Measurements from ENCODE around the gene RASA3.

Gene RASA3

DNA sequence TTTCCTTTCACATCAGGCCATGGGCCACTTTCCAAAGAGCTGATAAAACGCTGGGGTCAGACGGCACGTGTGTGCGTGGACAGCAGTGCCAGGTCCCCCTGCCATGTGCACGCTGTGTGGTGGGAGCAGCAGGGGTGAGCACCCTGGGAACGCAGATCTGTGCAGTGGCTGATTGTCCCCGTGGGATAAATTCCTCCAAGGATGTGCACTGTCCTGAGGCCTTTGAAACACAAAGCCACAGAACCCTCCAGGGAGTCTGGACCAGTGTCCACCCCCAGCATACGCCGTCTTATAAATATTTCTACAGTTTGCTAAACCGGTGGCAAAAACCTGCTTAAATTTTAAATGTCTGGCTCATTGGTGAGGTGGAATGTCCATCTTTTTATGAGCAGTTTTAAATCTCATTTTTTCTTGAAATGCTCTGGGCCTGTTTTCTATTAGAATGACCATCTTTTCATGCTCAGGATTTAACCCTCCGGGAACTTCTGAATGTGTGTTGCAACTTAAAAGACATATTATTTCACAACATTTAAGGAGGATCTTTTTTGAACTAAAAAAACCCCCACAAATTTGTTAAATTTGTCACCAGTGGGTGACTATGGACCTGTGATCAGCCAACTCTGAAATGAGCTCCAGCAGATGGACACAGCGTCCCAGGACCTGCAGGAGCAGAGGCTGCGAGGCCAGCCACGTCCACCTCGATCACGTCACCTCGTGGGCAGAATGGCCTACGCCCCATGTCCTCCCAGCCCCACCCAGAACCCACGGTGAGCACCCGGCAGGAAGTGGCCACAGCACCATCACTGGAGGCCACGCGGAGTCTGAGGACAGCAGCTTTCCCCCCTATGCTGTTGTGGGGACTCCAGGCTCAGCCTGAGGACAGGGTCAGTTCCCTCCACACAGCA lies 68.6 kb downstream of the RASA3 start:
- H3K27ac ChIP-seq (replicated peaks), result peak overlapping the region; percentile 95
- no peak for TF ChIP-seq GABPA (IDR thresholded peaks at IDR 0.05; ENCODE audit: low read depth)
- peak; percentile 55; the same call in 1 of the 2 replicates for TF ChIP-seq POLR2AphosphoS5 (IDR thresholded peaks at IDR 0.05; ENCODE audit: low read depth)
- TF ChIP-seq, protein P1, sequence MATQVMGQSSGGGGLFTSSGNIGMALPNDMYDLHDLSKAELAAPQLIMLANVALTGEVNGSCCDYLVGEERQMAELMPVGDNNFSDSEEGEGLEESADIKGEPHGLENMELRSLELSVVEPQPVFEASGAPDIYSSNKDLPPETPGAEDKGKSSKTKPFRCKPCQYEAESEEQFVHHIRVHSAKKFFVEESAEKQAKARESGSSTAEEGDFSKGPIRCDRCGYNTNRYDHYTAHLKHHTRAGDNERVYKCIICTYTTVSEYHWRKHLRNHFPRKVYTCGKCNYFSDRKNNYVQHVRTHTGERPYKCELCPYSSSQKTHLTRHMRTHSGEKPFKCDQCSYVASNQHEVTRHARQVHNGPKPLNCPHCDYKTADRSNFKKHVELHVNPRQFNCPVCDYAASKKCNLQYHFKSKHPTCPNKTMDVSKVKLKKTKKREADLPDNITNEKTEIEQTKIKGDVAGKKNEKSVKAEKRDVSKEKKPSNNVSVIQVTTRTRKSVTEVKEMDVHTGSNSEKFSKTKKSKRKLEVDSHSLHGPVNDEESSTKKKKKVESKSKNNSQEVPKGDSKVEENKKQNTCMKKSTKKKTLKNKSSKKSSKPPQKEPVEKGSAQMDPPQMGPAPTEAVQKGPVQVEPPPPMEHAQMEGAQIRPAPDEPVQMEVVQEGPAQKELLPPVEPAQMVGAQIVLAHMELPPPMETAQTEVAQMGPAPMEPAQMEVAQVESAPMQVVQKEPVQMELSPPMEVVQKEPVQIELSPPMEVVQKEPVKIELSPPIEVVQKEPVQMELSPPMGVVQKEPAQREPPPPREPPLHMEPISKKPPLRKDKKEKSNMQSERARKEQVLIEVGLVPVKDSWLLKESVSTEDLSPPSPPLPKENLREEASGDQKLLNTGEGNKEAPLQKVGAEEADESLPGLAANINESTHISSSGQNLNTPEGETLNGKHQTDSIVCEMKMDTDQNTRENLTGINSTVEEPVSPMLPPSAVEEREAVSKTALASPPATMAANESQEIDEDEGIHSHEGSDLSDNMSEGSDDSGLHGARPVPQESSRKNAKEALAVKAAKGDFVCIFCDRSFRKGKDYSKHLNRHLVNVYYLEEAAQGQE (IDR thresholded peaks at IDR 0.05; ENCODE audit: insufficient replicate concordance, low read depth), result no peak
- TF ChIP-seq, protein P2, sequence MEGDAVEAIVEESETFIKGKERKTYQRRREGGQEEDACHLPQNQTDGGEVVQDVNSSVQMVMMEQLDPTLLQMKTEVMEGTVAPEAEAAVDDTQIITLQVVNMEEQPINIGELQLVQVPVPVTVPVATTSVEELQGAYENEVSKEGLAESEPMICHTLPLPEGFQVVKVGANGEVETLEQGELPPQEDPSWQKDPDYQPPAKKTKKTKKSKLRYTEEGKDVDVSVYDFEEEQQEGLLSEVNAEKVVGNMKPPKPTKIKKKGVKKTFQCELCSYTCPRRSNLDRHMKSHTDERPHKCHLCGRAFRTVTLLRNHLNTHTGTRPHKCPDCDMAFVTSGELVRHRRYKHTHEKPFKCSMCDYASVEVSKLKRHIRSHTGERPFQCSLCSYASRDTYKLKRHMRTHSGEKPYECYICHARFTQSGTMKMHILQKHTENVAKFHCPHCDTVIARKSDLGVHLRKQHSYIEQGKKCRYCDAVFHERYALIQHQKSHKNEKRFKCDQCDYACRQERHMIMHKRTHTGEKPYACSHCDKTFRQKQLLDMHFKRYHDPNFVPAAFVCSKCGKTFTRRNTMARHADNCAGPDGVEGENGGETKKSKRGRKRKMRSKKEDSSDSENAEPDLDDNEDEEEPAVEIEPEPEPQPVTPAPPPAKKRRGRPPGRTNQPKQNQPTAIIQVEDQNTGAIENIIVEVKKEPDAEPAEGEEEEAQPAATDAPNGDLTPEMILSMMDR (IDR thresholded peaks at IDR 0.05; ENCODE audit: insufficient read depth, low read length), result no peak
- no peak for TF ChIP-seq SPI1 (IDR thresholded peaks at IDR 0.05; ENCODE audit: borderline replicate concordance, low read depth)
- DNase-seq (ENCODE audit: low read depth in 1 of 2, low spot score in 1 of 2), result peak; percentile 62 to 70
- H3K4me3 ChIP-seq (replicated peaks; ENCODE audit: insufficient read depth, low read length), result peak overlapping the region; percentile 33
- no peaks in the 10 kb centered on the region for H3K27me3 ChIP-seq (ENCODE audit: insufficient read depth, poor library complexity, severe bottlenecking)

DNA sequence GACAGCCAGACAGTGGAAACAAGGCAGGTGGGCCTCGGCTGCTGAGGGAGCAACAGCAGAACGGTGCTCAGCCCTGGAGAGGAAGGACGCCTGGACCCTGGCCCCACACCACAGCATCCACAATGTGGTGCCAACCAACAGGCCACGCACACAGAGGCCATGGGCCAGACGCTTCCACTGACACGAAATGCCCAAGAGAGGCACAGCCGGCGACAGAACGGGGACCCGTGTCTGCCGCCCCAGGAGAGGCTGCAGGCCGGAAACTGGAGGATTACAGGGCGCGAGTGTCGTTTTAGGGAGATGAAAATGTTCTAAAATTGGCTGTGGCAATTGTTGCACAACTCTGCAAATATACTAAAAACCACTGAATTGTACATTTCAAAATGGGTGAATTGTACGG lies 69.7 kb downstream of the RASA3 start:
- peak overlapping the region; percentile 95 for H3K27ac ChIP-seq (replicated peaks)
- peak; percentile 62 to 94 for DNase-seq (ENCODE audit: low read depth in 1 of 2, low spot score in 1 of 2)

DNA sequence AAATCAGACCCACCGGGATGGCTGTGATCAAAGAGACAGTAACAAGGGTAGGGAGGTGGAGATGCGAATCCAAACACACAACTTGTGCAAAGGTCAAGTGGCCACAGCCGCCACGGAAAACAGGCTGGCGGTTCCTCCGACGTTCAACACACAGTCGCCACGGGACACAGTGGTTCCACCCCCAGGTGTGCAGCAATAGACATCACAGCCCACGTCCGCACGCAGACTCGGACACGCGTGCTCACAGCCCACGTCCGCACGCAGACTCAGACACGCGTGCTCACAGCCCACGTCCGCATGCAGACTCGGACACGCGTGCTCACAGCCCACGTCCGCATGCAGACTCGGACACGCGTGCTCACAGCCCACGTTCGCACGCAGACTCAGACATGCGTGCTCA lies 70.1 kb downstream of the RASA3 start:
- Histone ChIP-seq H3K27ac (replicated peaks) (peak overlapping the region; percentile 95), H3K4me3 (replicated peaks; ENCODE audit: insufficient read depth, low read length) (no peak overlapping the region), H3K27me3 (ENCODE audit: insufficient read depth, poor library complexity, severe bottlenecking) (no peaks in the 10 kb centered on the region)
- TF ChIP-seq, protein P1 (IDR thresholded peaks at IDR 0.05; ENCODE audit: insufficient replicate concordance, low read depth), result no peak
- TF ChIP-seq, protein P2 (IDR thresholded peaks at IDR 0.05; ENCODE audit: insufficient read depth, low read length), result no peak
- no peak for TF ChIP-seq POLR2AphosphoS5 (IDR thresholded peaks at IDR 0.05; ENCODE audit: low read depth)
- TF ChIP-seq SPI1 (IDR thresholded peaks at IDR 0.05; ENCODE audit: borderline replicate concordance, low read depth), result no peak
- TF ChIP-seq GABPA (IDR thresholded peaks at IDR 0.05; ENCODE audit: low read depth), result no peak
- no peak for DNase-seq (ENCODE audit: low read depth in 1 of 2, low spot score in 1 of 2)

More for the DNA sequence above, 69.7 kb downstream of the RASA3 start:
- Histone ChIP-seq H3K4me3 (replicated peaks; ENCODE audit: insufficient read depth, low read length) (no peak overlapping the region), H3K27me3 (ENCODE audit: insufficient read depth, poor library complexity, severe bottlenecking) (no peaks in the 10 kb centered on the region)
- TF ChIP-seq, protein P2 (IDR thresholded peaks at IDR 0.05; ENCODE audit: insufficient read depth, low read length), result no peak
- TF ChIP-seq GABPA (IDR thresholded peaks at IDR 0.05; ENCODE audit: low read depth) (peak; percentile 44; the same call in 1 of the 2 replicates), POLR2AphosphoS5 (IDR thresholded peaks at IDR 0.05; ENCODE audit: low read depth) (peak; percentile 73; the same call in 1 of the 2 replicates), SPI1 (IDR thresholded peaks at IDR 0.05; ENCODE audit: borderline replicate concordance, low read depth) (peak; percentile 14; the same call in 1 of the 2 replicates)
- TF ChIP-seq, protein P1 (IDR thresholded peaks at IDR 0.05; ENCODE audit: insufficient replicate concordance, low read depth), result no peak
